Measurements from ENCODE around the gene PDE9A. TPM values are rescaled to one million over a fixed set of nuclear protein-coding genes. Genes with fewer than 3 reads are reported as not detected.

Gene PDE9A
- total RNA-seq, 4 donors from 2014 or later, result 0.59 to 15.0 (median 6.9) TPM

DNA sequence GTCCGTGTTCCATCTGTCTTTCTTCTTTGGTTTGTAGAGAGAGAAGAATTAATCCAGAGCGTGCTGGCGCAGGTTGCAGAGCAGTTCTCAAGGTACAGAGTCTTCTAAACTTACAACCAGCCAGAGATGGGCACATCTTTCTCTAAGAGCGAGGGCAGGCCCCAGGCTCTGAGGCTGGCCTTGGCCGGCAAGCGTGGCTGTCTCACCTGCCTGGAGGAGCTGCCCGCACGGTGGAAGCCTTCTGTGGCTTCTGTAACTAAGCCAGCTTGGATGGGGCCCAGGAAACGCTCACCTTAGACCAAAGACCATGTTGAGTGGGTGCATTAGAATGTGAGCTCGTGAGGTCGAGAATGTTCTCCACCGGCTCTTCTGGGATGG, 78.6 kb downstream of the PDE9A start:
- no peak for TF ChIP-seq POLR2A (IDR thresholded peaks at IDR 0.05)
- TF ChIP-seq, protein P1, sequence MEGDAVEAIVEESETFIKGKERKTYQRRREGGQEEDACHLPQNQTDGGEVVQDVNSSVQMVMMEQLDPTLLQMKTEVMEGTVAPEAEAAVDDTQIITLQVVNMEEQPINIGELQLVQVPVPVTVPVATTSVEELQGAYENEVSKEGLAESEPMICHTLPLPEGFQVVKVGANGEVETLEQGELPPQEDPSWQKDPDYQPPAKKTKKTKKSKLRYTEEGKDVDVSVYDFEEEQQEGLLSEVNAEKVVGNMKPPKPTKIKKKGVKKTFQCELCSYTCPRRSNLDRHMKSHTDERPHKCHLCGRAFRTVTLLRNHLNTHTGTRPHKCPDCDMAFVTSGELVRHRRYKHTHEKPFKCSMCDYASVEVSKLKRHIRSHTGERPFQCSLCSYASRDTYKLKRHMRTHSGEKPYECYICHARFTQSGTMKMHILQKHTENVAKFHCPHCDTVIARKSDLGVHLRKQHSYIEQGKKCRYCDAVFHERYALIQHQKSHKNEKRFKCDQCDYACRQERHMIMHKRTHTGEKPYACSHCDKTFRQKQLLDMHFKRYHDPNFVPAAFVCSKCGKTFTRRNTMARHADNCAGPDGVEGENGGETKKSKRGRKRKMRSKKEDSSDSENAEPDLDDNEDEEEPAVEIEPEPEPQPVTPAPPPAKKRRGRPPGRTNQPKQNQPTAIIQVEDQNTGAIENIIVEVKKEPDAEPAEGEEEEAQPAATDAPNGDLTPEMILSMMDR (IDR thresholded peaks at IDR 0.05), result no peak

DNA sequence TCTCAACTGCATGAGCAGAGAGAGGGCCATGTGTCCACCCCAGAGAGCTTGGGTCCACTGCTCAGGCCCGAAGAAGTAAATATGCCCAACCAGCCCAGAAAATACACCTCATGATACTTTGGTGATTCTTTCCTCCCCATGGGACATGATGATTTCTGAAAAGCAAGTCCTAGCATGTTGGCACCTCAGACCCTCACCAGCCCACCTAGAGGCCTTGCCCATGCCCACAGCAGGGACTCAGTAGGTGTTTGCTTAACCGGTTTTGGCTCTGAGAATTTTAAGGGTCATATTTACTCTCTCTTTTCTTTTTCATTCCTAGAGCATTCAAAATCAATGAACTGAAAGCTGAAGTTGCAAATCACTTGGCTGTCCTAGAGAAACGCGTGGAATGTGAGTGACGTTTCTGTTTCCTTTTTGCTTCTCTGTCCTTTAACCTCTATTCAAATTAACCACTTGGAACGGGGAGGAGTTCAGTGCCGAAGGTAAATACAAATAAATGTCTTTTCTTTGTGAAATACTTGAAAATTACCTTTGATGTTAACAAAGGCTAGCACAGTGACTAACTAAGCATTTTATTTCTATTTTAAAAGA, 79.7 kb downstream of the PDE9A start:
- H3K36me3 ChIP-seq, result no peaks in the 10 kb centered on the region
- H3K27ac ChIP-seq, result no peak overlapping the region
- H3K4me3 ChIP-seq, result no peak overlapping the region
- H3K4me1 ChIP-seq, result no peaks in the 10 kb centered on the region
- no peaks in the 10 kb centered on the region for H3K9me3 ChIP-seq
- H3K27me3 ChIP-seq, result no peaks in the 10 kb centered on the region
- DNase-seq, result no peak
- intact Hi-C loops (cut with DNase I; ENCODE audit: low total_unique reads), result no loop called here
- TF ChIP-seq, protein P1 (IDR thresholded peaks at IDR 0.05), result no peak
- no peak for TF ChIP-seq POLR2A (IDR thresholded peaks at IDR 0.05)

More for the DNA sequence above, 78.6 kb downstream of the PDE9A start:
- H3K36me3 ChIP-seq, result no peaks in the 10 kb centered on the region
- no peak overlapping the region for H3K4me3 ChIP-seq
- DNase-seq, result no peak
- H3K27me3 ChIP-seq, result no peaks in the 10 kb centered on the region
- H3K9me3 ChIP-seq, result no peaks in the 10 kb centered on the region
- H3K27ac ChIP-seq, result no peak overlapping the region
- intact Hi-C loops (cut with DNase I; ENCODE audit: low total_unique reads), result no loop called here
- H3K4me1 ChIP-seq, result no peaks in the 10 kb centered on the region

DNA sequence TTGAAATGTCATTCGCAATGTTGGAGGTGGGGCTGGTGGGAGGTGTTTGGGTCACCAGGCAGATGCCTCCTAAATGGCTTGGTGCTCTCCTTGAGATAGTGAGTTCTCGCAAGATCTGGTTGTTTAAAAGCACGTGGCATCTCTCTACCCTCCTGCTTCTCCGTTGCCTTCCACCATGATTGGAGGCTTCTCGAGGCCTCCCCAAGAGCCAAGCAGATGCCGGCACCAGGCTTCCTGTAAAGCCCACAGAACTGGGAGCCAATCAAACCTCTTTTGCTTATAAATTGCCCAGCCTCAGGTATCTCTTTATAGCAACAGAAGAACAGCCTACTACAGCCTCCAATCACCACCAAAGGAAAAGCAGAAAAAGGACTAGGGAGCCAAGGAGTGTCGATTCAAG, 80.5 kb downstream of the PDE9A start:
- Histone ChIP-seq H3K27ac (no peak overlapping the region), H3K36me3 (no peaks in the 10 kb centered on the region), H3K4me3 (no peak overlapping the region), H3K4me1 (peaks cover 0 to 6% of the 10 kb centered on the region in 2 donors), H3K9me3 (no peaks in the 10 kb centered on the region), H3K27me3 (no peaks in the 10 kb centered on the region)
- DNase-seq, result no peak
- intact Hi-C loops (cut with DNase I; ENCODE audit: low total_unique reads), result no loop called here
- no peak for TF ChIP-seq POLR2A (IDR thresholded peaks at IDR 0.05)
- TF ChIP-seq, protein P1 (IDR thresholded peaks at IDR 0.05), result no peak

DNA sequence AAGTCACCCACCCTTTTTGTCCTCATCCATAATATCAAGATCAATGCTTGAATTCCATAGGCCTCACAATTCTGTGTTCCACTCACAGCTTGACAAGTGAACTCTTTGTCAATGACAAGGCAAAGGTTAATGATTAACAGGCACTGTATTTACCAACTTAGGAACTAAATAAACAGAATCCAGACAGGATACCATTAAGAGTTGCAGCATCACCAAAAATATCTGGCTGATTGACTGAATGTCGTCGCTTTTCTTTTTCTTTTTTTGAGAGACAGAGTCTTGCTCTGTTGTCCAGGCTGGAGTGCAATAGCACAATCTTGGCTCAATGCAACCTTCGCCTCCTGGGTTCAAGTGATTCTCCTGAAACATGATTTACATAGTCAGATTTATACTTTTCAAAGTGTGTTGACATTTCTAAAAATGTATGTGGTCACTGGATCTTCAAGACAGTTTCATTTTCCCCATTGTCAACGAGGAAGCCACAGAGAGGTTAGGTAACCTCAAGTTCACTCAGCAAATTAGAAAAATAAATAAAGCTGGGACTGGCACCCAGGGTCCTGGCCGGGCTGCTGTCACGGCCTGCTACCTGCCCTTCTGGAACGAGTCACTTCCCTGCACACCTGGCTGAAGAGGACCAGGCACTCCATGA, 81.0 kb downstream of the PDE9A start:
- Histone ChIP-seq H3K36me3 (no peaks in the 10 kb centered on the region), H3K9me3 (no peaks in the 10 kb centered on the region), H3K27me3 (no peaks in the 10 kb centered on the region), H3K4me3 (no peak overlapping the region), H3K27ac (no peak overlapping the region), H3K4me1 (peaks cover 0 to 7% of the 10 kb centered on the region in 2 donors)
- DNase-seq, result no peak
- TF ChIP-seq, protein P1 (IDR thresholded peaks at IDR 0.05), result no peak
- no peak for TF ChIP-seq POLR2A (IDR thresholded peaks at IDR 0.05)
- intact Hi-C loops (cut with DNase I; ENCODE audit: low total_unique reads), result no loop called here

DNA sequence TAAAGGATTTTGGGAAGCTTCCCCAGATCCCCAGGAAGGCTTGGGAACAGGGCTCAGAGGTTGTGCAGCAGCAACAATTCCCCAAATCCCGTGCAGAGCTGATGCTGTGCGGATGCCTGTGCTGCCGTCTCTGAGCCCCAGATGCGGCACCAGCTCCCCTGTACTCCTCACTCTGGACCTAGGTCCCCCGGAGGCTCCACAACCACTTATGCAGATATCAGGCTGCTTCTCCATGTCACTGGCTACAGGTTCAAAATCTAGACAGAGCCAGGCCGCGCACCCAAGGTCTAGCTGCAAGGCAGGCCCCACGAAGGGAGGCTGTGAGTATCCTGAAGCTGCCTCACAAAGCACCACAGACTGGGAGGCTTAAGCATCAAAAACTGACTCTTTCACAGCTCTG, 81.6 kb downstream of the PDE9A start:
- intact Hi-C loops (cut with DNase I; ENCODE audit: low total_unique reads), result no loop called here
- no peak for DNase-seq
- Histone ChIP-seq H3K36me3 (no peaks in the 10 kb centered on the region), H3K27me3 (no peaks in the 10 kb centered on the region), H3K9me3 (no peaks in the 10 kb centered on the region), H3K4me3 (no peak overlapping the region), H3K4me1 (peaks cover 0 to 7% of the 10 kb centered on the region in 2 donors), H3K27ac (no peak overlapping the region)
- TF ChIP-seq POLR2A (IDR thresholded peaks at IDR 0.05), result no peak
- TF ChIP-seq, protein P1 (IDR thresholded peaks at IDR 0.05), result no peak
